HFFc6 (cell line): Measurements from ENCODE around the gene STRA8. TPM values are rescaled to one million over a fixed set of nuclear protein-coding genes. Genes with fewer than 3 reads are reported as not detected.
A peak's percentile ranks its signal among the peaks of the same experiment; 100 is the strongest.

Source experiments
- DNase-seq: peaks from one replicate; pipeline ENCODE4 v3.0.0-alpha.2; 2018
- H3K27ac Mint-ChIP-seq: 2 replicates; pipeline ENCODE4 v1.8.0; 2020; ENCODE audit warnings: mild to moderate bottlenecking, mixed read lengths
- H3K27me3 Mint-ChIP-seq: 2 replicates; pipeline ENCODE4 v1.8.0; 2021; ENCODE audit warnings: mild to moderate bottlenecking, moderate library complexity, mixed read lengths; ENCODE audit not compliant: insufficient read depth
- H3K36me3 Mint-ChIP-seq: 2 replicates; pipeline ENCODE4 v1.8.0; 2021; ENCODE audit warnings: low read depth, mixed read lengths
- H3K4me1 Mint-ChIP-seq: 2 replicates; pipeline ENCODE4 v1.8.0; 2020; ENCODE audit warnings: low read depth, mixed read lengths
- H3K4me3 Mint-ChIP-seq: 2 replicates; pipeline ENCODE4 v1.8.0; 2020; ENCODE audit warnings: mild to moderate bottlenecking, moderate library complexity, mixed read lengths
- H3K9me3 Mint-ChIP-seq: 2 replicates; pipeline ENCODE4 v1.8.0; 2020; ENCODE audit warnings: mild to moderate bottlenecking, mixed read lengths
- total RNA-seq, 6 experiments: library from RNA; stranded (reverse); fragmentation: NEBNext Ultra II Directional; extraction: Animal tissue kit (Norgen Biotek cat#: 25700); gene quantifications; 2 replicates in 1 of 6; 3 replicates in 5 of 6; pipeline ENCODE4 v1.2.3, GENCODE V29; 2021
- TF ChIP-seq, protein P1 (sequence below): fragments of 200-600 bp; sonication (generic); IDR thresholded peaks from 2 replicates; pipeline ENCODE4 v1.5.0; 2021; ENCODE audit warnings: antibody characterized with exemption, mild to moderate bottlenecking

STRA8 gene
- total RNA-seq, 6 experiments from 2014 or later = not detected

DNA sequence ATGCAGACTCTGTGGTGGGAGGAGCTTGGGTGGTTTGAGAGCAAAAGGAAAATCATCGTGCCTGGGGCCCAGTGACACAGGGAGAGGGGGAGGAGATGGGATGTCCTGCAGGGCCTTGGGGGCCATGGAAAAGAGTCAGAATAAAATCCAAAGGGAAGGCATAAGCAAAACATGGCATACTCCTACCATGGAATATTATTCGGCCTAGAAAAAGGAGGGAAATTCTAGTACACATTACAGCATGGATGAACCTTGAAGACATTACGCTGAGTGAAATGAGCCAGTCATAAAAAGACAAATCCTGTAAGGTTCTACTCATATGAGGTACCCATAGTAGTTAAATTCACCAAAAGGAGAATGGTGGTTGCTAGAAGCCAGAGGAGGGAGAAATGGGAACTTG, 38.7 kb downstream of the STRA8 start:
- DNase-seq = no peak
- peaks cover 8% of the 10 kb centered on the region for H3K4me1 Mint-ChIP-seq
- H3K27me3 Mint-ChIP-seq = peaks cover 28% of the 10 kb centered on the region
- no peaks in the 10 kb centered on the region for H3K36me3 Mint-ChIP-seq
- H3K4me3 Mint-ChIP-seq = no peak overlapping the region
- H3K9me3 Mint-ChIP-seq = no peaks in the 10 kb centered on the region
- no peak overlapping the region for H3K27ac Mint-ChIP-seq
- TF ChIP-seq, protein P1, sequence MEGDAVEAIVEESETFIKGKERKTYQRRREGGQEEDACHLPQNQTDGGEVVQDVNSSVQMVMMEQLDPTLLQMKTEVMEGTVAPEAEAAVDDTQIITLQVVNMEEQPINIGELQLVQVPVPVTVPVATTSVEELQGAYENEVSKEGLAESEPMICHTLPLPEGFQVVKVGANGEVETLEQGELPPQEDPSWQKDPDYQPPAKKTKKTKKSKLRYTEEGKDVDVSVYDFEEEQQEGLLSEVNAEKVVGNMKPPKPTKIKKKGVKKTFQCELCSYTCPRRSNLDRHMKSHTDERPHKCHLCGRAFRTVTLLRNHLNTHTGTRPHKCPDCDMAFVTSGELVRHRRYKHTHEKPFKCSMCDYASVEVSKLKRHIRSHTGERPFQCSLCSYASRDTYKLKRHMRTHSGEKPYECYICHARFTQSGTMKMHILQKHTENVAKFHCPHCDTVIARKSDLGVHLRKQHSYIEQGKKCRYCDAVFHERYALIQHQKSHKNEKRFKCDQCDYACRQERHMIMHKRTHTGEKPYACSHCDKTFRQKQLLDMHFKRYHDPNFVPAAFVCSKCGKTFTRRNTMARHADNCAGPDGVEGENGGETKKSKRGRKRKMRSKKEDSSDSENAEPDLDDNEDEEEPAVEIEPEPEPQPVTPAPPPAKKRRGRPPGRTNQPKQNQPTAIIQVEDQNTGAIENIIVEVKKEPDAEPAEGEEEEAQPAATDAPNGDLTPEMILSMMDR = no peak

GRCh38 chr7:135273581-135273980, 39.9 kb downstream of the STRA8 start:
- no peak for DNase-seq
- Mint-ChIP-seq H3K9me3 (no peaks in the 10 kb centered on the region), H3K27me3 (peaks cover 20% of the 10 kb centered on the region), H3K4me3 (no peak overlapping the region), H3K4me1 (peaks cover 8% of the 10 kb centered on the region), H3K36me3 (no peaks in the 10 kb centered on the region), H3K27ac (no peak overlapping the region)
- TF ChIP-seq, protein P1 = no peak

DNA sequence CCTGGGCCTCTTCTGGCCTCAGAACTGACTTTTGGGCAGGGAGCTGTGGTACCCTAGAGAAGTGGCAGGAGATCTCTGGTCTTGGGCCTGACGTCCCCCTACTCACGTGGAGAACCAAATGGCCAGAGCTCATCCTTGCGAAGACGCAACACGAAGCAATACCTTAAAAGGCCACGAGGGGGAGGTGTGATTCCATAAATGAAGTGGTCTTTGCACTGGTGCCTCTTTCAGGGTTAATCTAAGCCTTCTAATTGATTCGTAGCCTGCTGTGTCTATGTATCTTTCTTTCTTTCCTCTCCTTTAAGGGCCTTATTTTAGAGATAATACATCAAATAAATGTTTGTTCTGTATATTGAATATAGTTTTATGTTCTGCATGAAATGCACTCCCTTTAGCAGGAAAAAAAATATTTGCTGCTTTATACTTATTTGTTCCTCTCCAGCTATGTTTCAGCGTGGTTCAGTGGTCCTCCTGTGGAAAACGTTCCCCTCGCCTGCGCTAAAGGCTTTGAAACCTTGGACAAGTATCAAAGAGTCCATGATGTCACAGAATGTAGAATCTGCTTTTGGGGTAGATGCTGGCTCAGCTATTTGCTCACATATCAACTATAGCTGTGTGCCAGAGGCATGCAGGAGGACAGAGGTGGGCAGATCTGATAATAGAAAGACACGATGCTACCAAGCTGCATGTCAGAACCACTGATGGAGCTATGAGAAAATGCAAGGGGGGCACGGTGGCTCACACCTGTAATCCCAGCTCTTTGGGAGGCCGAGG, 41.0 kb downstream of the STRA8 start:
- Mint-ChIP-seq H3K27ac (no peak overlapping the region), H3K4me3 (no peak overlapping the region), H3K27me3 (peaks cover 16% of the 10 kb centered on the region), H3K36me3 (no peaks in the 10 kb centered on the region), H3K9me3 (no peaks in the 10 kb centered on the region), H3K4me1 (peaks cover 8% of the 10 kb centered on the region)
- peak; percentile 56 for DNase-seq
- TF ChIP-seq, protein P1 = peak; percentile 96

DNA sequence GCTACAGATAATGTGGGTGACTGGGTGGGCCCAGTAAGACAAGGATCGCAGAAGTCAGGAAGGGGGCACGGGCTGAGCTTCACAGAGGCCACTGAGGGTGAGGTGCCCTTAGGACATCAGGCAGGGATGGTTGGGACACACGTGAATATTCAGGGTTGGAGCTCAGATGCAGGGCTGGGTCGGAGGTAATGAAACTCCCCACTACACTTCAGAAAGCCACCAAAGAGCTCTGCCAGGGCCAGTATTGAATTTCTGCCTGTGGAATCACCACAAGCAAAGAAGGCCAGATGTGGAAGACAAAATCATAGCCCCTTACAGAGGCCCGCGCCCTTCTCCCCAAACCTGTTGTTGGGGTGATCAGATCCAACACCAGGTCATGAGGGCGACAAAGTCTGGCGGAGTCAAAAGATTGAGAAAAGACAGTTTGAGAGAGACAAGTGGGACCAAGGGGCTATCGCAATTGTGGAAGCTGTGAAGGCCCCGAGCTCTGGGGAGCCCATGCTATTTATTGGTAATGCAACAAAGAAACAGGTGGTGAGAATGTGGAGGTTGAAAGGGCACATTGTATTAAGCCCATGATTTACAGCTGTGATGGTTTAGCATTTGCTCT, 42.4 kb downstream of the STRA8 start:
- Mint-ChIP-seq H3K27ac (no peak overlapping the region), H3K9me3 (no peaks in the 10 kb centered on the region), H3K4me1 (peaks cover 9% of the 10 kb centered on the region), H3K4me3 (no peak overlapping the region), H3K36me3 (no peaks in the 10 kb centered on the region), H3K27me3 (peaks cover 10% of the 10 kb centered on the region)
- TF ChIP-seq, protein P1 = no peak
- DNase-seq = no peak

- Mint-ChIP-seq H3K36me3 (no peaks in the 10 kb centered on the region), H3K4me1 (peaks cover 19% of the 10 kb centered on the region)
- TF ChIP-seq, protein P1 = no peak
Observed at GRCh38 chr7:135277161-135277560, 43.5 kb downstream of the STRA8 start.

More at GRCh38 chr7:135277161-135277560, 43.5 kb downstream of the STRA8 start:
- no peak overlapping the region for H3K27ac Mint-ChIP-seq
- no peak for DNase-seq
- peaks cover 6% of the 10 kb centered on the region for H3K27me3 Mint-ChIP-seq
- no peaks in the 10 kb centered on the region for H3K9me3 Mint-ChIP-seq
- no peak overlapping the region for H3K4me3 Mint-ChIP-seq
